Measurements from ENCODE around the gene GTF2E1.

GRCh38 chr3:120824613-120825012 lies 82.1 kb downstream of the GTF2E1 start:
- TF ChIP-seq, protein P1, sequence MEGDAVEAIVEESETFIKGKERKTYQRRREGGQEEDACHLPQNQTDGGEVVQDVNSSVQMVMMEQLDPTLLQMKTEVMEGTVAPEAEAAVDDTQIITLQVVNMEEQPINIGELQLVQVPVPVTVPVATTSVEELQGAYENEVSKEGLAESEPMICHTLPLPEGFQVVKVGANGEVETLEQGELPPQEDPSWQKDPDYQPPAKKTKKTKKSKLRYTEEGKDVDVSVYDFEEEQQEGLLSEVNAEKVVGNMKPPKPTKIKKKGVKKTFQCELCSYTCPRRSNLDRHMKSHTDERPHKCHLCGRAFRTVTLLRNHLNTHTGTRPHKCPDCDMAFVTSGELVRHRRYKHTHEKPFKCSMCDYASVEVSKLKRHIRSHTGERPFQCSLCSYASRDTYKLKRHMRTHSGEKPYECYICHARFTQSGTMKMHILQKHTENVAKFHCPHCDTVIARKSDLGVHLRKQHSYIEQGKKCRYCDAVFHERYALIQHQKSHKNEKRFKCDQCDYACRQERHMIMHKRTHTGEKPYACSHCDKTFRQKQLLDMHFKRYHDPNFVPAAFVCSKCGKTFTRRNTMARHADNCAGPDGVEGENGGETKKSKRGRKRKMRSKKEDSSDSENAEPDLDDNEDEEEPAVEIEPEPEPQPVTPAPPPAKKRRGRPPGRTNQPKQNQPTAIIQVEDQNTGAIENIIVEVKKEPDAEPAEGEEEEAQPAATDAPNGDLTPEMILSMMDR (conservative IDR thresholded peaks at IDR 0.05; ENCODE audit: low read length) = no peak
- TF ChIP-seq EZH2phosphoT487 (IDR thresholded peaks at IDR 0.05; ENCODE audit: borderline replicate concordance, low read depth, low read length) = no peak

Data from OCI-LY7 (cell line).